Stomach (tissue), 9 donors: ENCODE data around the gene SYF2. TPM values are rescaled to one million over a fixed set of nuclear protein-coding genes. Genes with fewer than 3 reads are reported as not detected.
A peak's percentile ranks its signal among the peaks of the same experiment; 100 is the strongest.
"Not testable (repeated sequence)": the region's sequence is repeated elsewhere in the genome, so short reads cannot be mapped to it uniquely, and the experiment has no call there.

ENCODE experiments used
- DNase-seq, 2 donors: peaks; one replicate each; pipeline versions ENCODE4 v3.0.0 to v3.0.0-alpha.2; 2013 to 2019
- H3K27ac ChIP-seq, 5 donors: fragments of 200-600 bp in 4 of 5; sonication (generic) in 4 of 5; one replicate each; pipeline ENCODE4 v1.5.1; 2013 to 2019; ENCODE audit warnings: mild to moderate bottlenecking in 1 of 5, moderate library complexity in 1 of 5
- H3K27me3 ChIP-seq, 3 donors: fragments of 200-600 bp; sonication (generic); one replicate each; pipeline ENCODE4 v1.5.1; 2017 to 2019; ENCODE audit warnings: mixed run types in 1 of 3
- H3K36me3 ChIP-seq, 4 donors: fragments of 200-600 bp; sonication (generic); 1 replicate in 3 of 4; 2 replicates in 1 of 4; pipeline ENCODE4 v1.5.1; 2016 to 2019
- H3K4me1 ChIP-seq, 4 donors: fragments of 200-600 bp; sonication (generic); one replicate each; pipeline ENCODE4 v1.5.1; 2016 to 2019
- H3K4me3 ChIP-seq, 4 donors: fragments of 200-600 bp; sonication (generic) in 3 of 4; one replicate each; pipeline ENCODE4 v1.5.1; 2016 to 2019; ENCODE audit warnings: mild to moderate bottlenecking in 1 of 4
- H3K9me3 ChIP-seq, 4 donors: fragments of 200-600 bp; sonication (generic); one replicate each; pipeline ENCODE4 v1.5.1; 2016 to 2019
- EP300 ChIP-seq: sonication (generic); formaldehyde crosslinking; IDR thresholded peaks from one replicate; pipeline ENCODE4 v1.6.1; 2017; ENCODE audit warnings: antibody characterized with exemption
- POLR2A ChIP-seq, 4 donors: fragments of 450-650 bp; IDR thresholded peaks; one replicate each; pipeline ENCODE4 v1.6.1; 2016; ENCODE audit warnings: antibody characterized with exemption in 4 of 4, control low read depth in 2 of 4, mild to moderate bottlenecking in 1 of 4, moderate library complexity in 1 of 4
- POLR2AphosphoS5 ChIP-seq, 3 donors: sonication (generic); formaldehyde crosslinking; IDR thresholded peaks; one replicate each; pipeline ENCODE4 v1.6.1; 2016; ENCODE audit warnings: antibody characterized with exemption in 3 of 3
- WGBS, 5 donors: extraction: QIAGEN DNeasy Blood & Tissue Kit in 3 of 5; methylation state at CpG; one replicate each; pipeline versions ENCODE4 v1.1.5 to v1.1.7; 2013 to 2018; 5-methylcytosine and 5-hydroxymethylcytosine counted together
- intact Hi-C: fragments of 100-400 bp; cut with DNase I; formaldehyde crosslinking; loops from one replicate; pipeline ENCODE4 v1.15.1; 2023; ENCODE audit warnings: low total_unique reads
- polyA plus RNA-seq, 3 donors: library from polyadenylated mRNA; stranded (reverse); fragments of 200-250 nt; gene quantifications; one replicate each; pipeline ENCODE4 v1.2.3, GENCODE V29; 2013
- total RNA-seq, 5 donors: library from RNA; depleted of rRNA; stranded (reverse); fragments of >200 nt; gene quantifications; one replicate each; pipeline versions ENCODE4 v1.1.0 to v1.2.3, GENCODE V29; 2014 to 2016
- TF ChIP-seq, protein P1 (sequence below), 7 experiments: fragments of 450-650 bp in 4 of 7; fragments of 200-600 bp in 3 of 7; sonication (generic) in 3 of 7; IDR thresholded peaks; one replicate each; pipeline ENCODE4 v1.5.1; 2016 to 2019; ENCODE audit warnings: antibody characterized with exemption in 7 of 7, control low read depth in 2 of 7, mild to moderate bottlenecking in 1 of 7
- donor health status: healthy with polysubstance abuse.
- donor health status: Bipolar disorder and iron deficiency.
- donor health status: healthy.

SYF2 gene
- total and polyA plus RNA-seq, 8 donors, result 17.9 to 146 (median 54.9) TPM

- peak; percentile 91 to 97 for DNase-seq
- H3K4me1 ChIP-seq, result peaks cover 25 to 90% (median 56%) of the 10 kb centered on the region in 4 donors
- peaks cover 32 to 46% (median 42%) of the 10 kb centered on the region in 4 donors for H3K36me3 ChIP-seq
- H3K27ac ChIP-seq, result peak overlapping the region; percentile 88 to 96 (median 91)
- intact Hi-C loops, result no loop called here
- peak; percentile 52 to 78 (median 54) for TF ChIP-seq POLR2AphosphoS5 (IDR thresholded peaks at IDR 0.05)
- TF ChIP-seq, protein P1, sequence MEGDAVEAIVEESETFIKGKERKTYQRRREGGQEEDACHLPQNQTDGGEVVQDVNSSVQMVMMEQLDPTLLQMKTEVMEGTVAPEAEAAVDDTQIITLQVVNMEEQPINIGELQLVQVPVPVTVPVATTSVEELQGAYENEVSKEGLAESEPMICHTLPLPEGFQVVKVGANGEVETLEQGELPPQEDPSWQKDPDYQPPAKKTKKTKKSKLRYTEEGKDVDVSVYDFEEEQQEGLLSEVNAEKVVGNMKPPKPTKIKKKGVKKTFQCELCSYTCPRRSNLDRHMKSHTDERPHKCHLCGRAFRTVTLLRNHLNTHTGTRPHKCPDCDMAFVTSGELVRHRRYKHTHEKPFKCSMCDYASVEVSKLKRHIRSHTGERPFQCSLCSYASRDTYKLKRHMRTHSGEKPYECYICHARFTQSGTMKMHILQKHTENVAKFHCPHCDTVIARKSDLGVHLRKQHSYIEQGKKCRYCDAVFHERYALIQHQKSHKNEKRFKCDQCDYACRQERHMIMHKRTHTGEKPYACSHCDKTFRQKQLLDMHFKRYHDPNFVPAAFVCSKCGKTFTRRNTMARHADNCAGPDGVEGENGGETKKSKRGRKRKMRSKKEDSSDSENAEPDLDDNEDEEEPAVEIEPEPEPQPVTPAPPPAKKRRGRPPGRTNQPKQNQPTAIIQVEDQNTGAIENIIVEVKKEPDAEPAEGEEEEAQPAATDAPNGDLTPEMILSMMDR (IDR thresholded peaks at IDR 0.05), result peak in 5 of 7 experiments; percentile 26 to 64 (median 46)
- no peak for TF ChIP-seq EP300
- TF ChIP-seq POLR2A (IDR thresholded peaks at IDR 0.05), result peak in 1 of 4 donors; percentile 8
- H3K27me3 ChIP-seq, result no peaks in the 10 kb centered on the region
- 1 to 2% (median 1%) methylated on average over 18 to 41 of the region's 41 CpGs for WGBS, 5 donors
- peak overlapping the region; percentile 40 to 55 (median 50) for H3K4me3 ChIP-seq
- no peaks in the 10 kb centered on the region for H3K9me3 ChIP-seq
Measured at GRCh38 chr1:25239681-25240541, 7.6 kb upstream of the SYF2 start.

GRCh38 chr1:25238046-25238445, 5.7 kb upstream of the SYF2 start:
- Histone ChIP-seq H3K27ac (peak overlapping the region in 1 of 5 donors; percentile 92), H3K36me3 (peaks cover 14 to 36% (median 23%) of the 10 kb centered on the region in 4 donors), H3K4me1 (peaks cover 21 to 87% (median 57%) of the 10 kb centered on the region in 4 donors), H3K4me3 (no peak overlapping the region), H3K27me3 (no peaks in the 10 kb centered on the region), H3K9me3 (no peaks in the 10 kb centered on the region)
- WGBS, 5 donors, result 88 to 91% (median 90%) methylated on average over 11 of the region's 11 CpGs
- TF ChIP-seq, protein P1 (IDR thresholded peaks at IDR 0.05), result no peak
- no peak for TF ChIP-seq POLR2AphosphoS5 (IDR thresholded peaks at IDR 0.05)
- TF ChIP-seq POLR2A (IDR thresholded peaks at IDR 0.05), result no peak
- no peak for TF ChIP-seq EP300
- DNase-seq, result no peak
- intact Hi-C loops, result no loop called here

- Histone ChIP-seq H3K4me1 (peaks cover 30 to 80% (median 61%) of the 10 kb centered on the region in 4 donors), H3K27ac (peak overlapping the region in 1 of 5 donors; percentile 15), H3K36me3 (peaks cover 0 to 18% (median 5%) of the 10 kb centered on the region in 4 donors)
- 87 to 97% (median 94%) methylated on average over 7 of the region's 7 CpGs for WGBS, 5 donors
- DNase-seq, H3K27me3 ChIP-seq, H3K4me3 ChIP-seq, H3K9me3 ChIP-seq, intact Hi-C loops: not testable (repeated sequence)
Measured at GRCh38 chr1:25236261-25236660, 4.0 kb upstream of the SYF2 start.

GRCh38 chr1:25235411-25235810, 3.1 kb upstream of the SYF2 start:
- Histone ChIP-seq H3K36me3 (peaks cover 0 to 18% (median 5%) of the 10 kb centered on the region in 4 donors), H3K4me1 (peaks cover 26 to 80% (median 61%) of the 10 kb centered on the region in 4 donors)
- H3K27ac ChIP-seq, intact Hi-C loops, DNase-seq, H3K4me3 ChIP-seq, H3K27me3 ChIP-seq, H3K9me3 ChIP-seq: not testable (repeated sequence)
- WGBS, 5 donors, result 96 to 99% (median 98%) methylated on average over 10 of the region's 10 CpGs

- Histone ChIP-seq H3K4me3 (peak overlapping the region; percentile 65 to 98 (median 84)), H3K27me3 (no peaks in the 10 kb centered on the region), H3K36me3 (peaks cover 8 to 40% (median 27%) of the 10 kb centered on the region in 4 donors), H3K4me1 (peaks cover 18 to 68% (median 54%) of the 10 kb centered on the region in 4 donors), H3K9me3 (no peaks in the 10 kb centered on the region), H3K27ac (peak overlapping the region; percentile 91 to 98 (median 94))
- TF ChIP-seq POLR2AphosphoS5 (IDR thresholded peaks at IDR 0.05), result peak; percentile 28 to 61 (median 32)
- TF ChIP-seq, protein P1 (IDR thresholded peaks at IDR 0.05), result no peak
- no peak for TF ChIP-seq POLR2A (IDR thresholded peaks at IDR 0.05)
- WGBS, 5 donors, result 21 to 24% (median 23%) methylated on average over 13 of the region's 13 CpGs
- DNase-seq, result peak; percentile 68 to 93
- intact Hi-C loops, result no loop called here
Measured at GRCh38 chr1:25232866-25233784, 823 bp upstream of the SYF2 start.
